Liver (tissue), 2 donors: ENCODE data around the gene TRHDE.

Source experiments
- FOXA1 ChIP-seq: IDR thresholded peaks from 2 replicates; pipeline ENCODE4 v1.6.1; 2016; ENCODE audit warnings: antibody characterized with exemption
- JUND ChIP-seq, 2 donors: IDR thresholded peaks; 2 replicates each; pipeline ENCODE4 v1.6.1; 2016; ENCODE audit warnings: antibody characterized with exemption in 2 of 2
- TF ChIP-seq, protein P1 (sequence below): IDR thresholded peaks from 2 replicates; pipeline ENCODE4 v1.6.1; 2016; ENCODE audit warnings: antibody characterized with exemption
- donor health status: healthy.

DNA sequence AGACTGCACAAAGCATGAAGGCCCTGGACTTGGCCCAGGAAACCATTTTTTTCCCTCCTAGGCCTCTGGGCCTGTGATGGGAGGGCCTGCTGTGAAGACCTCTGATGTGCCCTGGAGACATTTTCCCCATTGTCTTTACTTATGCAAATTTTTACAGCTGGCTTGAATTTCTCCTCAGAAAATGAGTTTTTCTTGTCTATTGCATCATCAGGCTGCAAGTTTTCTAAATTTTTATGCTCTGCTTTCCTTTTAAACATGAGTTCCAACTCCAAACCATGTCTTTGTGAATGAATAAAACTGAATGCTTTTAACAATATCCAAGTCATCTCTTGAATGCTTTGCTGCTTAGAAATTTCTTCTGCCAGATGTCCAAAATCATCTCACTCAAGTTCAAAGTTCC, 43.7 kb upstream of the TRHDE start:
- TF ChIP-seq FOXA1: no peak
- TF ChIP-seq, protein P1, sequence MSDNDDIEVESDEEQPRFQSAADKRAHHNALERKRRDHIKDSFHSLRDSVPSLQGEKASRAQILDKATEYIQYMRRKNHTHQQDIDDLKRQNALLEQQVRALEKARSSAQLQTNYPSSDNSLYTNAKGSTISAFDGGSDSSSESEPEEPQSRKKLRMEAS: no peak
- no peak for TF ChIP-seq JUND (IDR thresholded peaks at IDR 0.05)
